Spleen (tissue), 7 donors: ENCODE results near the gene PSME2.

Experiments used
- POLR2A ChIP-seq, 3 donors: fragments of 450-650 bp; IDR thresholded peaks; one replicate each; pipeline ENCODE4 v1.5.1; 2017; ENCODE audit warnings: antibody characterized with exemption in 3 of 3, mild to moderate bottlenecking in 1 of 3
- POLR2AphosphoS5 ChIP-seq, 3 donors: sonication (generic); formaldehyde crosslinking; IDR thresholded peaks; one replicate each; pipeline ENCODE4 v1.5.1; 2017; ENCODE audit warnings: antibody characterized with exemption in 3 of 3
- TF ChIP-seq, protein P1 (sequence below), 11 experiments: fragments of 200-600 bp in 7 of 11; fragments of 450-650 bp in 4 of 11; sonication (generic) in 4 of 11; IDR thresholded peaks in 8 of 11; conservative IDR thresholded peaks in 3 of 11; 1 replicate in 7 of 11; 2 replicates in 4 of 11; pipeline versions ENCODE4 v1.4.0 to v1.8.0; 2016 to 2021; ENCODE audit warnings: antibody characterized with exemption in 11 of 11, inconsistent platforms in 4 of 11, mild to moderate bottlenecking in 1 of 11
- donor health status: DM: no; HTN: no; CAD: no; lungs with moderate emphysema.
- donor health status: DM: no; HTN: no; CAD: no.
- donor health status: DM: no; HTN: no; CAD: no.

DNA sequence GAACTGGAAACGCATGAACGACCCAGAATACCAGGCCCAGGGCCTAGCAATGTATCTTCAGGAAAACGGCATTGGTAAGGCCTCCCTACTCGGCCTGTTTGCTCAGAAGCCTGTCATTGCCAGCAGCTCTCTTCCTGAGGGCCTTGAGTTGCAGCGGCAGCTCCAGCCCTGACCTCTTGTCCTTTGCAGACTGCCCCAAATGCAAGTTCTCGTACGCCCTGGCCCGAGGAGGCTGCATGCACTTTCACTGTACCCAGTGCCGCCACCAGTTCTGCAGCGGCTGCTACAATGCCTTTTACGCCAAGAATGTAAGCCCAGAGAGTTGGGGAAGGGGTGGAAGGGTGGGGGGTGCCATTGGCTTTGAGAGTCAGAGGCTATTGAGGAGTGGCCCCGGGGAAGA, 10.9 kb upstream of the PSME2 start:
- TF ChIP-seq, protein P1, sequence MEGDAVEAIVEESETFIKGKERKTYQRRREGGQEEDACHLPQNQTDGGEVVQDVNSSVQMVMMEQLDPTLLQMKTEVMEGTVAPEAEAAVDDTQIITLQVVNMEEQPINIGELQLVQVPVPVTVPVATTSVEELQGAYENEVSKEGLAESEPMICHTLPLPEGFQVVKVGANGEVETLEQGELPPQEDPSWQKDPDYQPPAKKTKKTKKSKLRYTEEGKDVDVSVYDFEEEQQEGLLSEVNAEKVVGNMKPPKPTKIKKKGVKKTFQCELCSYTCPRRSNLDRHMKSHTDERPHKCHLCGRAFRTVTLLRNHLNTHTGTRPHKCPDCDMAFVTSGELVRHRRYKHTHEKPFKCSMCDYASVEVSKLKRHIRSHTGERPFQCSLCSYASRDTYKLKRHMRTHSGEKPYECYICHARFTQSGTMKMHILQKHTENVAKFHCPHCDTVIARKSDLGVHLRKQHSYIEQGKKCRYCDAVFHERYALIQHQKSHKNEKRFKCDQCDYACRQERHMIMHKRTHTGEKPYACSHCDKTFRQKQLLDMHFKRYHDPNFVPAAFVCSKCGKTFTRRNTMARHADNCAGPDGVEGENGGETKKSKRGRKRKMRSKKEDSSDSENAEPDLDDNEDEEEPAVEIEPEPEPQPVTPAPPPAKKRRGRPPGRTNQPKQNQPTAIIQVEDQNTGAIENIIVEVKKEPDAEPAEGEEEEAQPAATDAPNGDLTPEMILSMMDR (IDR thresholded peaks at IDR 0.05 in 8 of 11, conservative IDR thresholded peaks at IDR 0.05 in 3 of 11): no peak
- TF ChIP-seq POLR2AphosphoS5 (IDR thresholded peaks at IDR 0.05) (peak; percentile 41 to 79 (median 64)), POLR2A (IDR thresholded peaks at IDR 0.05) (no peak)
